BLaER1 treated with 17β-estradiol and CSF1 and Interleukin-3, amounts not matched to agents 10 nM and 100 nM (cell line): ENCODE results near the gene CAGE1.

ENCODE experiments used
- H3K27ac ChIP-seq, 11 experiments: shearing (Covaris generic); formaldehyde crosslinking; 2 replicates each; pipeline ENCODE4 v1.8.1; 2022
- H3K27me3 ChIP-seq, 11 experiments: shearing (Covaris generic); formaldehyde crosslinking; 2 replicates each; pipeline ENCODE4 v1.8.1; 2022
- H3K36me3 ChIP-seq, 11 experiments: shearing (Covaris generic); formaldehyde crosslinking; 2 replicates each; pipeline ENCODE4 v1.8.1; 2022
- H3K4me1 ChIP-seq, 10 experiments: shearing (Covaris generic); formaldehyde crosslinking; 2 replicates each; pipeline ENCODE4 v1.8.1; 2022
- H3K4me2 ChIP-seq, 11 experiments: shearing (Covaris generic); formaldehyde crosslinking; 2 replicates each; pipeline ENCODE4 v1.8.1; 2022
- H3K4me3 ChIP-seq, 10 experiments: shearing (Covaris generic); formaldehyde crosslinking; 2 replicates each; pipeline ENCODE4 v1.8.1; 2022
- H3K9ac ChIP-seq, 11 experiments: shearing (Covaris generic); formaldehyde crosslinking; 2 replicates each; pipeline ENCODE4 v1.8.1; 2022
- H3K9me3 ChIP-seq, 11 experiments: shearing (Covaris generic); formaldehyde crosslinking; replicated peaks in 1 of 11; 2 replicates each; pipeline ENCODE4 v1.8.1; 2022
- H4K20me1 ChIP-seq, 11 experiments: shearing (Covaris generic); formaldehyde crosslinking; 2 replicates each; pipeline ENCODE4 v1.8.1; 2022
- Cebpa-rat ChIP-seq, 11 experiments: shearing (Covaris generic); IDR thresholded peaks; 2 replicates each; pipeline ENCODE4 v1.8.1; 2022

The CAGE1 gene

DNA sequence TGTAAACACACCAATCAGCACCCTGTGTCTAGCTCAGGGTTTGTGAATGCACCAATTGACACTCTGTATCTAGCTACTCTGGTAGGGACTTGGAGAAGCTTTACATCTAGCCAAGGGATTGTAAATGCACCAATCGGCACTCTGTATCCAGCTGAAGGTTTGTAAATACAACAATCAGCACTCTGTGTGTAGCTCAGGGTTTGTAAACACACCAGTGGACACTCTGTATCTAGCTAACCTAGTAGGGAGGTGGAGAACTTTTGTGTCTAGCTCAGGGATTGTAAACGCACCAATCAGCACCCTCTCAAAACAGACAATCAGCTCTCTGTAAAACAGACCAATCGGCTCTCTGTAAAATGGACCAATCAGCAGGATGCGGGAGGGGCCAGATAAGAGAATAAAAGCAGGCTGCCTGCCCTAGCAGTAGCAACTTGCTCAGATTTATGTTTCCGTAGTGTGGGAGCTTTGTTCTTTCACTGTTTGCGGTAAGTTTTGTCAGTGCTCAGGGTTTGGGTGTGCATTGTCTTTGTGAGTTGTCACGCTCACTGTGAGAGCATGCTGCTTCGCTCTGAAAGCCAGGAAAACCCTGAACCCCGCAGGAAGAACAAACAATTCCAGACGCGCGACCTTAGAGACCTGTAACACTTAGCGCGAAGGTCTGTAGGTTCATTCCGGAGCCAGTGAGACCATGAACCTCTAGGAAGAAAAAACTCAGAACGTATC is 37.1 kb upstream of the CAGE1 start:
- H3K9ac ChIP-seq, result no peak overlapping the region
- no peaks in the 10 kb centered on the region for H3K27me3 ChIP-seq
- TF ChIP-seq Cebpa-rat (IDR thresholded peaks at IDR 0.05), result no peak
- H3K4me1 ChIP-seq, result peaks cover 0 to 21% (median 10%) of the 10 kb centered on the region in 10 experiments; a peak in 15 of 20 replicates
- H3K4me3 ChIP-seq, result no peak overlapping the region
- peaks cover 6 to 16% (median 8%) of the 10 kb centered on the region in 11 experiments; a peak in 16 of 22 replicates for H3K9me3 ChIP-seq
- H4K20me1 ChIP-seq, result no peaks in the 10 kb centered on the region
- H3K27ac ChIP-seq, result no peak overlapping the region
- no peaks in the 10 kb centered on the region for H3K36me3 ChIP-seq
- H3K4me2 ChIP-seq, result no peak overlapping the region

GRCh38 chr6:7425808-7426190 is 36.3 kb upstream of the CAGE1 start:
- peaks cover 6 to 16% (median 8%) of the 10 kb centered on the region in 11 experiments; a peak in 16 of 22 replicates for H3K9me3 ChIP-seq

GRCh38 chr6:7424967-7425807 is 35.6 kb upstream of the CAGE1 start:
- no peak for TF ChIP-seq Cebpa-rat (IDR thresholded peaks at IDR 0.05)
- Histone ChIP-seq H3K4me2 (no peak overlapping the region), H3K27me3 (no peaks in the 10 kb centered on the region), H4K20me1 (peaks cover 0 to under 1% (median 0%) of the 10 kb centered on the region in 11 experiments; a peak in 1 of 22 replicates), H3K36me3 (peaks cover 0 to 14% (median 6%) of the 10 kb centered on the region in 11 experiments; a peak in 11 of 22 replicates), H3K4me3 (no peak overlapping the region), H3K9me3 (peaks cover 6 to 16% (median 8%) of the 10 kb centered on the region in 11 experiments; a peak in 16 of 22 replicates), H3K4me1 (peaks cover 0 to 13% (median 6%) of the 10 kb centered on the region in 10 experiments; a peak in 11 of 20 replicates), H3K27ac (no peak overlapping the region), H3K9ac (no peak overlapping the region)

More at GRCh38 chr6:7425808-7426190, 36.3 kb upstream of the CAGE1 start:
- Histone ChIP-seq H3K4me1 (peaks cover 0 to 13% (median 6%) of the 10 kb centered on the region in 10 experiments; a peak in 13 of 20 replicates), H4K20me1 (no peaks in the 10 kb centered on the region), H3K27me3 (no peaks in the 10 kb centered on the region), H3K9ac (no peak overlapping the region), H3K4me3 (no peak overlapping the region), H3K27ac (no peak overlapping the region), H3K36me3 (peaks cover 0 to 8% (median under 1%) of the 10 kb centered on the region in 11 experiments; a peak in 6 of 22 replicates), H3K4me2 (no peak overlapping the region)
- no peak for TF ChIP-seq Cebpa-rat (IDR thresholded peaks at IDR 0.05)

- Histone ChIP-seq H3K4me1 (peaks cover 0 to 13% (median 6%) of the 10 kb centered on the region in 10 experiments; a peak in 11 of 20 replicates), H3K27ac (no peak overlapping the region), H4K20me1 (peaks cover 0 to 6% (median 0%) of the 10 kb centered on the region in 11 experiments; a peak in 1 of 22 replicates), H3K9me3 (peaks cover 6 to 16% (median 8%) of the 10 kb centered on the region in 11 experiments; a peak in 16 of 22 replicates), H3K4me3 (no peak overlapping the region), H3K36me3 (peaks cover 3 to 25% (median 16%) of the 10 kb centered on the region in 11 experiments; a peak in 16 of 22 replicates), H3K9ac (no peak overlapping the region), H3K27me3 (no peaks in the 10 kb centered on the region), H3K4me2 (peak overlapping the region in 8 of 11 experiments; percentile 12 to 69 (median 42); a peak in 13 of 22 replicates)
- peak in 2 of 11 experiments; percentile 19 to 48; a peak in 1 of 22 replicates for TF ChIP-seq Cebpa-rat (IDR thresholded peaks at IDR 0.05)
Observed at GRCh38 chr6:7424058-7424457, 34.5 kb upstream of the CAGE1 start.

DNA sequence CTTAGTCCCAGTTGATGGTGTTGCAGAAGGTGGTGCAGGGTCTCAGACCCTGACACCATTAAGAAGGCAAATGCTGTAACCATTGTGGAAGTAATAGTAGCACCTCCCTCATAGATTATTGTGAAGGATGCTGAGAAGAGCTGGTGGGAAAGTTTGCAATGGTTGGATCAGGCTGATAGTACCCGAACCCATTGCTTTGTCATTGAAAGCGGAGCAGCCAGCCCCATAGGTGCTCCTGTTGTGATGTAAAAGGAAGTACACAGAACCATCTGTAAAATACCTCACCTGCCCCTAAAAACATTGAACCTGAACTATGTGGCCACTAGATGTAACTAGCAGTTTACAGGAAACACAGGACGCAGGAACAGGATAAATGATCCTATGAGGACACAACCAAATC is 31.5 kb upstream of the CAGE1 start:
- no peak overlapping the region for H3K27ac ChIP-seq
- H3K4me3 ChIP-seq, result no peak overlapping the region
- H4K20me1 ChIP-seq, result peaks cover 0 to 6% (median 0%) of the 10 kb centered on the region in 11 experiments; a peak in 1 of 22 replicates
- H3K9me3 ChIP-seq, result peaks cover 6 to 11% (median 8%) of the 10 kb centered on the region in 11 experiments; a peak in 16 of 22 replicates
- peaks cover 0 to 13% (median 6%) of the 10 kb centered on the region in 10 experiments; a peak in 11 of 20 replicates for H3K4me1 ChIP-seq
- TF ChIP-seq Cebpa-rat (IDR thresholded peaks at IDR 0.05), result no peak
- H3K9ac ChIP-seq, result no peak overlapping the region
- no peak overlapping the region for H3K4me2 ChIP-seq
- no peaks in the 10 kb centered on the region for H3K27me3 ChIP-seq
- peaks cover 29 to 55% (median 45%) of the 10 kb centered on the region in 11 experiments for H3K36me3 ChIP-seq

DNA sequence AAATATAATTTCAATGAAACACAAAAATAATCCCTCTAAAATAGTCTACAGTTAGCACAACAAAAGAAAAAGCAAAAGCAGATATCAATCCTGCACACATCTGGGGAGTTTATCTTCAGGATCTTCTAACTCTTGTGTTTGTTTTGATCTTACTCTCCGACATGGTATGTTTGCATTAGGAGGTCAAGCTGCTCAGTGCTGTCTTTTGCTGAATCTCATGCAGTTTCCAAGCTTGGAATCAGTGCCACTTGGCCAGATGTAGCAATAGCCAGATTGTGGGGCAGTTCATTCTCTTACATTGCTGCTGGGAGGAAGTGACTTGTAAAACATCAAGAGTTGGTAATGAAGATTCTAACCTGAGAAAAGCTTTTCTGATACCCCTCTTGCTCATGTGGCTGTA is 29.5 kb upstream of the CAGE1 start:
- peaks cover 49 to 75% (median 65%) of the 10 kb centered on the region in 11 experiments for H3K36me3 ChIP-seq
- no peak overlapping the region for H3K4me2 ChIP-seq
- TF ChIP-seq Cebpa-rat (IDR thresholded peaks at IDR 0.05), result no peak
- peaks cover 0 to 6% (median 0%) of the 10 kb centered on the region in 11 experiments; a peak in 1 of 22 replicates for H4K20me1 ChIP-seq
- H3K27me3 ChIP-seq, result no peaks in the 10 kb centered on the region
- H3K27ac ChIP-seq, result no peak overlapping the region
- peaks cover 0 to 12% (median 3%) of the 10 kb centered on the region in 10 experiments; a peak in 11 of 20 replicates for H3K4me1 ChIP-seq
- H3K9me3 ChIP-seq, result no peaks in the 10 kb centered on the region
- no peak overlapping the region for H3K4me3 ChIP-seq
- no peak overlapping the region for H3K9ac ChIP-seq

GRCh38 chr6:7418238-7418905 is 28.8 kb upstream of the CAGE1 start:
- no peaks in the 10 kb centered on the region for H3K9me3 ChIP-seq

GRCh38 chr6:7417684-7418083 is 28.1 kb upstream of the CAGE1 start:
- peaks cover 59 to 89% (median 79%) of the 10 kb centered on the region in 11 experiments for H3K36me3 ChIP-seq
- no peaks in the 10 kb centered on the region for H3K9me3 ChIP-seq
- no peak for TF ChIP-seq Cebpa-rat (IDR thresholded peaks at IDR 0.05)
- H3K4me2 ChIP-seq, result no peak overlapping the region
- peaks cover 0 to 6% (median 0%) of the 10 kb centered on the region in 11 experiments; a peak in 1 of 22 replicates for H4K20me1 ChIP-seq
- no peaks in the 10 kb centered on the region for H3K27me3 ChIP-seq
- no peak overlapping the region for H3K4me3 ChIP-seq
- peaks cover 0 to 5% (median 0%) of the 10 kb centered on the region in 10 experiments; a peak in 1 of 20 replicates for H3K4me1 ChIP-seq
- no peak overlapping the region for H3K9ac ChIP-seq
- H3K27ac ChIP-seq, result no peak overlapping the region

More at GRCh38 chr6:7418238-7418905, 28.8 kb upstream of the CAGE1 start:
- no peak overlapping the region for H3K27ac ChIP-seq
- H3K4me3 ChIP-seq, result no peak overlapping the region
- peaks cover 0 to 6% (median 0%) of the 10 kb centered on the region in 11 experiments; a peak in 1 of 22 replicates for H4K20me1 ChIP-seq
- H3K36me3 ChIP-seq, result peaks cover 54 to 82% (median 72%) of the 10 kb centered on the region in 11 experiments
- H3K4me1 ChIP-seq, result peaks cover 0 to 5% (median 0%) of the 10 kb centered on the region in 10 experiments; a peak in 2 of 20 replicates
- no peak for TF ChIP-seq Cebpa-rat (IDR thresholded peaks at IDR 0.05)
- no peak overlapping the region for H3K9ac ChIP-seq
- H3K27me3 ChIP-seq, result no peaks in the 10 kb centered on the region
- H3K4me2 ChIP-seq, result no peak overlapping the region
